ENCODE measurements around the gene RAB4B.

DNA sequence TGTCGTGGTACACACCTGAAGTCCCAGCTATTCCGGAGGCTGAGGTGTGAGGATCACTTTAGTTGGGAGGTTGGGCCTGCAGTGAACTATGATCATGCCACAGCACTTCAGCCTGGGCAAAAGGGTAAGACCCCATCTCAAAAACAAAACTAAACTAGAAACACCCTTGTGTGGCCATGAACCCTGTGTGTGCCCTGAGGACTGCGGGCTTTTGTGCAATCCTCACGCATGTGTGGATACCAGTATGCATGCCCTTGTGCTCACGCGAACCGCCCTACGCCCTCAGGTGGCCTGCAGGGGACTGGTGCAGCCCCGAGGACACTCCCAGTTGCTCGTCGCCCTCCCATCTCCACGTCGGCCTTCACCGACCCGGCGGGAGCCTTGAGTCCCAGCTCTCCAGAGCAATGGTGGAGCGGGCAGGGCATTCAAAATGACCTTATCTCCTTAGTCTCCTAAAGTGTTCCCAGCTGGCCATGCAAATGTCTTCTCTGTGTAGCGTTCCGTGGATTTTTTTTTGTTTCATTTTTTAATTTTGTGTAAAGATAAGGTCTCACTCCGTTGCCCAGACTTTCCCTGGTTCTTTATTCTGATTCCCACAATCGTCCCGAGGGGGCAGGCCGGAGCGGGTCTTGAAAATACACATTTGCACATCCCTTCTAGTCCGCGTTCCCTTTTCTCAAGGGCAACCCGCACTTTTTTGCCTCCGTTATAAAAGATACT is 20.1 kb downstream of the RAB4B start:
- TF ChIP-seq CTCF (IDR thresholded peaks at IDR 0.05; ENCODE audit: insufficient read depth, low read length), result peak; percentile 17
- TF ChIP-seq POLR2AphosphoS5 (IDR thresholded peaks at IDR 0.05; ENCODE audit: low read depth), result peak; percentile 72
- TF ChIP-seq, protein P1, sequence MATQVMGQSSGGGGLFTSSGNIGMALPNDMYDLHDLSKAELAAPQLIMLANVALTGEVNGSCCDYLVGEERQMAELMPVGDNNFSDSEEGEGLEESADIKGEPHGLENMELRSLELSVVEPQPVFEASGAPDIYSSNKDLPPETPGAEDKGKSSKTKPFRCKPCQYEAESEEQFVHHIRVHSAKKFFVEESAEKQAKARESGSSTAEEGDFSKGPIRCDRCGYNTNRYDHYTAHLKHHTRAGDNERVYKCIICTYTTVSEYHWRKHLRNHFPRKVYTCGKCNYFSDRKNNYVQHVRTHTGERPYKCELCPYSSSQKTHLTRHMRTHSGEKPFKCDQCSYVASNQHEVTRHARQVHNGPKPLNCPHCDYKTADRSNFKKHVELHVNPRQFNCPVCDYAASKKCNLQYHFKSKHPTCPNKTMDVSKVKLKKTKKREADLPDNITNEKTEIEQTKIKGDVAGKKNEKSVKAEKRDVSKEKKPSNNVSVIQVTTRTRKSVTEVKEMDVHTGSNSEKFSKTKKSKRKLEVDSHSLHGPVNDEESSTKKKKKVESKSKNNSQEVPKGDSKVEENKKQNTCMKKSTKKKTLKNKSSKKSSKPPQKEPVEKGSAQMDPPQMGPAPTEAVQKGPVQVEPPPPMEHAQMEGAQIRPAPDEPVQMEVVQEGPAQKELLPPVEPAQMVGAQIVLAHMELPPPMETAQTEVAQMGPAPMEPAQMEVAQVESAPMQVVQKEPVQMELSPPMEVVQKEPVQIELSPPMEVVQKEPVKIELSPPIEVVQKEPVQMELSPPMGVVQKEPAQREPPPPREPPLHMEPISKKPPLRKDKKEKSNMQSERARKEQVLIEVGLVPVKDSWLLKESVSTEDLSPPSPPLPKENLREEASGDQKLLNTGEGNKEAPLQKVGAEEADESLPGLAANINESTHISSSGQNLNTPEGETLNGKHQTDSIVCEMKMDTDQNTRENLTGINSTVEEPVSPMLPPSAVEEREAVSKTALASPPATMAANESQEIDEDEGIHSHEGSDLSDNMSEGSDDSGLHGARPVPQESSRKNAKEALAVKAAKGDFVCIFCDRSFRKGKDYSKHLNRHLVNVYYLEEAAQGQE (IDR thresholded peaks at IDR 0.05; ENCODE audit: insufficient replicate concordance, low read depth), result no peak
- no peak for TF ChIP-seq GABPA (IDR thresholded peaks at IDR 0.05; ENCODE audit: low read depth)

Data from HL-60 (cell line).